Karpas-422 (cell line): ENCODE data around the gene UXS1. TPM values are rescaled to one million over a fixed set of nuclear protein-coding genes. Genes with fewer than 3 reads are reported as not detected.

Experiments
- DNase-seq: peaks from one replicate; pipeline ENCODE4 v3.0.0-alpha.2; 2015
- H2AFZ ChIP-seq: fragments of 200-600 bp; sonication (generic); 2 replicates; pipeline ENCODE4 v1.6.1; 2014; ENCODE audit warnings: antibody characterized with exemption, low read length, mixed read lengths
- H3K27ac ChIP-seq: fragments of 200-600 bp; sonication (generic); 2 replicates; pipeline ENCODE4 v1.5.1; 2014; ENCODE audit warnings: mild to moderate bottlenecking, low read length, moderate library complexity
- H3K27me3 ChIP-seq: fragments of 200-600 bp; sonication (generic); 2 replicates; pipeline ENCODE4 v1.6.1; 2014; ENCODE audit warnings: low read length, mixed read lengths
- H3K36me3 ChIP-seq: fragments of 200-600 bp; sonication (generic); 2 replicates; pipeline ENCODE4 v1.6.1; 2014; ENCODE audit warnings: low read length, mixed read lengths; ENCODE audit not compliant: insufficient read depth
- H3K4me1 ChIP-seq: fragments of 200-600 bp; sonication (generic); 2 replicates; pipeline ENCODE4 v1.6.1; 2014; ENCODE audit warnings: mild to moderate bottlenecking, low read length, mixed read lengths
- H3K4me2 ChIP-seq: fragments of 200-600 bp; sonication (generic); 2 replicates; pipeline ENCODE4 v1.6.1; 2014; ENCODE audit warnings: low read length, low read depth, mild to moderate bottlenecking; ENCODE audit not compliant: poor library complexity, severe bottlenecking
- H3K4me3 ChIP-seq: fragments of 200-600 bp; sonication (generic); 2 replicates; pipeline ENCODE4 v1.5.1; 2014; ENCODE audit warnings: mild to moderate bottlenecking, antibody characterized with exemption, low read length, mixed read lengths
- H3K79me2 ChIP-seq: fragments of 200-600 bp; sonication (generic); 2 replicates; pipeline ENCODE4 v1.6.1; 2014; ENCODE audit warnings: mild to moderate bottlenecking, low read length, mixed read lengths
- H3K9ac ChIP-seq: fragments of 200-600 bp; sonication (generic); 2 replicates; pipeline ENCODE4 v1.6.0; 2014; ENCODE audit warnings: low read length
- H3K9me2 ChIP-seq: fragments of 200-600 bp; sonication (generic), shearing (Covaris generic); replicated peaks from 2 replicates; pipeline ENCODE4 v1.6.0; 2014; ENCODE audit warnings: mild to moderate bottlenecking, low read length, moderate library complexity; ENCODE audit not compliant: insufficient read depth
- H3K9me3 ChIP-seq: fragments of 300-700, 200-600 bp; sonication (generic); 2 replicates; pipeline ENCODE4 v1.6.1; 2014; ENCODE audit warnings: low read length, mixed read lengths
- H4K20me1 ChIP-seq: fragments of 200-600 bp; sonication (generic); 2 replicates; pipeline ENCODE4 v1.6.1; 2014; ENCODE audit warnings: mild to moderate bottlenecking, antibody characterized with exemption, low read length, low read depth; ENCODE audit not compliant: insufficient read depth
- total RNA-seq: library from RNA; depleted of rRNA; stranded (reverse); fragments of >200 nt; shearing (Covaris generic); gene quantifications from 2 replicates; pipeline ENCODE4 v1.2.3, GENCODE V29; 2014; ENCODE audit warnings: low replicate concordance

Gene UXS1
- total RNA-seq, 1 experiment from 2014 or later: 8.4 TPM

DNA sequence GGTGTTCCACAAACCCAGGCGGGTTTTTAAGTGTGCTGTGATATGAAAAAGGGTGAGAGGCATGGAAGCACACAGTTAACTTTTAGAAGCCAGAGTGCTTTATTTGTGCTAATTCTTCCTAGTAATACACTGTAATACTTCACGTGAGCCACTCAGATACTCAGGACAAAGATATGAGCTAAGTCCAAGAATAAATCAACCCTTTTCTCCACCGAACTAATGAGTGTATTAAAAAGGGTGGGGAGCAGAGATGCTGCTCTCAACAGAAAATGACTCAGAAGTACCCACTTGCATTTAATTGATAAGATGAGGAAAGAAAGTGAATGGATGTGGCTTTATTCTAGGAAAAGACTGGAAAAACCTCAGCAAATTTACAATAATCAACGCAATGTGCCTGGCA, 79.9 kb downstream of the UXS1 start:
- H3K79me2 ChIP-seq: no peaks in the 10 kb centered on the region
- no peaks in the 10 kb centered on the region for H3K4me1 ChIP-seq
- no peak overlapping the region for H3K9ac ChIP-seq
- no peak overlapping the region for H3K27ac ChIP-seq
- no peaks in the 10 kb centered on the region for H3K36me3 ChIP-seq
- H2AFZ ChIP-seq: no peak overlapping the region
- no peak overlapping the region for H3K4me3 ChIP-seq
- no peaks in the 10 kb centered on the region for H3K9me2 ChIP-seq
- H3K4me2 ChIP-seq: no peak overlapping the region
- H3K9me3 ChIP-seq: no peaks in the 10 kb centered on the region
- DNase-seq: no peak
- no peaks in the 10 kb centered on the region for H3K27me3 ChIP-seq
- no peaks in the 10 kb centered on the region for H4K20me1 ChIP-seq

DNA sequence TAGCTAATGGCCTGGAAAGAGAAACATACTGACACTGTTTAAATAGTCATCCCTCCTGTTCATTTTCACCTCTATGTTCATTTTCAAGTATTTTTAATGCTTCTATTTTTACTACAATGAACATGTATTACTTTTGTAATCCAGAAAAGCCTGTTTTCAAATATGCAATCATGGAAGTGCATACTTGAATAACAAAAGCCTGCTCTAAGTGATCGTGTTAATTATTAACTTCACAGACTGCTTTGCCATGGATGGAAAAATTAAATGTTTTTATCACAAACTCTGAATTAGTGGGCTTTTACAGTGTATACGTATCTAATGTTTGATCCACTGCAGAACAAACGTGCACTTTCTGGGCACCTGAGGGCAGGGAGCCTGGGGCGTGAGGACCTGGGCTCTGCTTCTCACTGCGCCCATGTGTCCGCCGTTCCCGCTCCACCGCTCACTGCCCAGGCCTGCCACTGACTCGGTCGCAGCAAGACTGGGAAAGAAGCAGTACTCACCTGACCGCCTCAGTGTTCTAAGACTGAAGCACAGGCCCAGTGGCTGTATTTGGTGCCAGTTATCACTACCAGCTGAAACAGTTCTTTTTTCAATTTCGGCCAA, 80.6 kb downstream of the UXS1 start:
- Histone ChIP-seq H3K9me2 (no peaks in the 10 kb centered on the region), H3K4me2 (no peak overlapping the region), H3K36me3 (no peaks in the 10 kb centered on the region), H3K79me2 (no peaks in the 10 kb centered on the region), H3K4me3 (no peak overlapping the region), H3K9ac (no peak overlapping the region), H4K20me1 (no peaks in the 10 kb centered on the region), H3K27me3 (no peaks in the 10 kb centered on the region), H2AFZ (no peak overlapping the region), H3K4me1 (no peaks in the 10 kb centered on the region), H3K9me3 (no peaks in the 10 kb centered on the region), H3K27ac (no peak overlapping the region)
- no peak for DNase-seq

DNA sequence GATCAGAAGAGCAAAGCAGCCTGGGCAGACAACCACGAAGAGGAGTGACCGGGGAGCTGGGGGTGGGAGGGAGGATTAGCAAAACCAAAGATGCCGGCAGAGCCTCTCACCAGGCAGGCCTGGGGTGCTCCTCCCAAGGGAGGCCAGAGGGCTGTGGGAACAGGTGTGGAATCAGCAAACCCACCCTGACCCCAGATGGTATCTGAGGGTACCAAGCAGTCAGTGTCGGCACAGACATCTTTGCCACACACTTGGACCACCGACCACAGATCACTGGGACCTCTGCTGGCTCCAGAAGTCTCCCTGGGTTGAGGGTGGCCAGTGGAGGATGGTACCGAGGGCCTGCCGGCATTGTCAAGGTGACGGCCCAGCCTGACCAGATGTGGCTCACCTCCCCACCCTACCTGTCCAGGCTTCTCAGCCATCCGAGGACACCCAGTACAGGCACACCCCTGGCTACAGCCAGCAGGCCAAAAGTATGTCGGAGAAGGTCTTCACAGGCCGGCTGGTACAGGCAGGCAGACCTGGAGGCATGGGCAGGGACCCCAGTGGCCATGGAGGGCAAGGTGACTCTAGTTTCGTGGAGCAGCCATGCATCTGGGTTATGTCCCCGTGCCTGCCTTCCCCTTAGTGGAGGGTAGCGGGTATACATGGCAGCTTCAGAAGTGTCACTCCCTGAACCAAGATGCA, 82.1 kb downstream of the UXS1 start:
- Histone ChIP-seq H3K4me2 (no peak overlapping the region), H3K9me2 (no peaks in the 10 kb centered on the region), H3K4me3 (no peak overlapping the region), H3K4me1 (no peaks in the 10 kb centered on the region), H3K79me2 (no peaks in the 10 kb centered on the region), H3K9me3 (no peaks in the 10 kb centered on the region), H3K27me3 (no peaks in the 10 kb centered on the region), H2AFZ (no peak overlapping the region), H3K9ac (no peak overlapping the region), H3K36me3 (no peaks in the 10 kb centered on the region), H4K20me1 (no peaks in the 10 kb centered on the region), H3K27ac (no peak overlapping the region)
- no peak for DNase-seq

DNA sequence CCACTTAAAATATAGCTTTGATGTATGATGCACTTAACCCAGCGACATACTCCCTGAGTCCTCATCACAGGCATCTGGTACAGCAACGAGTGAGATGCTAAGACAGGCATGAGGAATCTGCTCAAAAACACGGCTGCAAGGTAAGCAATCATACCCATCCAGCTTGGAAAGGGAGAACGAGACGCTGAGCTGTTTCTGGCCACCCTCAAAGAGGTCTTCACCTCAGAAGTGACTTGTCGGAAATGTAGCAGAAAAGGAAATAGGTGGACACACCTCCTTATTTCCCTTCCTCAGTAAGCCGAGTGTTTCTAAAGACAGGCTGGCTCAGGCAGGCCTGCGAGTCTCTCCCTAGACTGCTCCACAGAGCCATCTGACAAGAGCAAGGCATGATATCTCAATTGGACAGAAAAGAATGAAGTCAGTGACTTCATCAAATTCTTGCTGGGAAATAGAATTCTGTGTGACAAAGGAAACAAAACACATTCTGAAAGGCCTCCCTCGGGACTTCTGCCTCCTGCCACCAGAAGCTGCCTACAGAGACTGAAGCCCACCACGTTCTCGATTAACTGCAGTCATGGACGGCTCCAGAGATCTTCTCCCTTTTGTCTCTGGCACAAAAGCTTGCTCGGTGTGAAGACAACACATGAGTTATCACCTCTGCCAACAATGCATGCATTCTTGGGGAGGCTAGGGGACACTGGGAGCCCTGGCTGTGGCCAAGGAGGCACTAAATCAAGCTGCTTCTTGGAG, 84.3 kb downstream of the UXS1 start:
- DNase-seq: no peak
- H3K4me2 ChIP-seq: no peak overlapping the region
- no peak overlapping the region for H3K9ac ChIP-seq
- H3K27ac ChIP-seq: no peak overlapping the region
- H2AFZ ChIP-seq: no peak overlapping the region
- no peaks in the 10 kb centered on the region for H3K9me2 ChIP-seq
- no peaks in the 10 kb centered on the region for H3K4me1 ChIP-seq
- H3K27me3 ChIP-seq: no peaks in the 10 kb centered on the region
- no peak overlapping the region for H3K4me3 ChIP-seq
- no peaks in the 10 kb centered on the region for H3K36me3 ChIP-seq
- H3K9me3 ChIP-seq: no peaks in the 10 kb centered on the region
- no peaks in the 10 kb centered on the region for H3K79me2 ChIP-seq
- no peaks in the 10 kb centered on the region for H4K20me1 ChIP-seq

DNA sequence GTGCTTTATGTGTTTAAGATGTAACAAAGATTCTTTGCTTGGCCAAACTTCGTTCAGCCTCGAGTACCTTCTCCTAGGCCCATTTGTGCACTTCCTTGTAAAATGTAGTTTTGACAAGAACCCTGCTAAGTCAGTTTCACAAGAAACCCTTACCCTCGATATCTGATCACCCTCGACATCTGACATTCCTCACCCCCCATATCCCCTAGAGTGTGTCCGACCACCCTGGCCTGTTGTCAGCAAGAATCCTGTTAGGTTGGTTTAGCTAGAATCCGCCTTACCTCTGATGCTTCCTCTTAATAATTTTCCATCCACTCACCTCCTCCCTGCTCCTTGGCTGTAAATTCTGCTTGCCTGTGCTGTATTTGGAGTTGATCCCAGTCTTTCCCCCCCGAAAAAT, 85.3 kb downstream of the UXS1 start:
- H3K79me2 ChIP-seq: no peaks in the 10 kb centered on the region
- no peak overlapping the region for H3K27ac ChIP-seq
- H3K4me2 ChIP-seq: no peak overlapping the region
- no peak overlapping the region for H3K9ac ChIP-seq
- no peaks in the 10 kb centered on the region for H3K36me3 ChIP-seq
- H3K4me3 ChIP-seq: no peak overlapping the region
- no peaks in the 10 kb centered on the region for H3K27me3 ChIP-seq
- no peaks in the 10 kb centered on the region for H4K20me1 ChIP-seq
- no peak for DNase-seq
- no peaks in the 10 kb centered on the region for H3K9me3 ChIP-seq
- no peaks in the 10 kb centered on the region for H3K4me1 ChIP-seq
- H3K9me2 ChIP-seq: no peaks in the 10 kb centered on the region
- H2AFZ ChIP-seq: no peak overlapping the region

DNA sequence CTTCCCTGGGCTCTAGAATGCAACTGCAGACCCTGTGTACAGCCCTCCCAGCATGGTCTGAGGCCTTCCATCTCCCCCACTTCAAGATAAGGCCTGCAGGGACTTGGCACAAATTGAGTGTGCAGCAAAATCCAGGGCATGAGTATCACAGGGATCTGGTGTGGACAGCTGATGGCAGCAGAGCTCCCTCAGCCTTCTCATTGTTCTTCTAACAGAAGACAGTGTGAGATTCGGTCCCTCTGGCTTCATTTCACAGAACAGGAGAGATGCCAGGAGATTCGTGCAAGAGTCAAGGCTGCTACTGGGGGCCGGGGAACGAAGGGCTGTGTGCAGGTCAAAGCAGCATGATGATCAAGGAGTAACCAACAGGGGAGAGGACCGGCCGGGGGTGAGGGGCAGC, 85.8 kb downstream of the UXS1 start:
- Histone ChIP-seq H3K27ac (no peak overlapping the region), H3K36me3 (no peaks in the 10 kb centered on the region)
- no peak for DNase-seq

DNA sequence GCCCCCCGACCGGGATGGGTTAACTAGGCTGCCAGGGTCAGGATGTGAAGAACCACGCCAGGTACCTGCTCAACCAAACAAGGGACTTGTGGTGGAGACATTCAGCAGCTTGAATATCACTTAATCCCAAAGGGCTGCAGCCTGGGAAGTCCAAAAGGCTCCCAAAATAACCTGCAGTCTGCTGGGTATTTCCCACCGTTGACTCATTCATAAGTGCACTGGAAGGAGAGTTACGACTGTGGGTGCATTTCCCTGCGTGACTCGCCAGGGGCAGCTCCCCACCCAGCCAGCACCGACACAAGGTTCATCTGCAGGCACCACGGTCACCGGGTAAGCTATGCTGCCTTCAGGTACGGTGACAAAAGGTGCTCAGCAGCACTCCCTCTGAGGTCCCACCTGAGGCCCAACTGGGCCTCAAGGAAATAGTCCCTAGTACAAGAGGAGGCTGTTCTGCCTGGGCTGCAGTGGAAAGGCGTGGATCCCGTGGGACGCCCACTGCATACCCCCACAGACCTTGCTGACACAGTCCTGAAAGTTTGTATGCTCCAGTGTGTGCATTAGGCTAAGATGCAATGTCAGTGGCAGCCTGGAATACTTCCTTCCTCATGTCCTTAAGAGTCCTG, 86.5 kb downstream of the UXS1 start:
- Histone ChIP-seq H2AFZ (no peak overlapping the region), H3K27me3 (no peaks in the 10 kb centered on the region), H4K20me1 (no peaks in the 10 kb centered on the region), H3K4me3 (no peak overlapping the region), H3K4me2 (no peak overlapping the region), H3K79me2 (no peaks in the 10 kb centered on the region), H3K9ac (no peak overlapping the region), H3K4me1 (no peaks in the 10 kb centered on the region), H3K9me3 (no peaks in the 10 kb centered on the region), H3K9me2 (no peaks in the 10 kb centered on the region), H3K27ac (no peak overlapping the region), H3K36me3 (no peaks in the 10 kb centered on the region)
- no peak for DNase-seq

More for the DNA sequence above, 85.8 kb downstream of the UXS1 start:
- Histone ChIP-seq H4K20me1 (no peaks in the 10 kb centered on the region), H3K9ac (no peak overlapping the region), H3K27me3 (no peaks in the 10 kb centered on the region), H3K9me2 (no peaks in the 10 kb centered on the region), H3K4me1 (no peaks in the 10 kb centered on the region), H3K4me3 (no peak overlapping the region), H2AFZ (no peak overlapping the region), H3K79me2 (no peaks in the 10 kb centered on the region), H3K9me3 (no peaks in the 10 kb centered on the region), H3K4me2 (no peak overlapping the region)
